ENCODE results near the gene SLC38A9.

DNA sequence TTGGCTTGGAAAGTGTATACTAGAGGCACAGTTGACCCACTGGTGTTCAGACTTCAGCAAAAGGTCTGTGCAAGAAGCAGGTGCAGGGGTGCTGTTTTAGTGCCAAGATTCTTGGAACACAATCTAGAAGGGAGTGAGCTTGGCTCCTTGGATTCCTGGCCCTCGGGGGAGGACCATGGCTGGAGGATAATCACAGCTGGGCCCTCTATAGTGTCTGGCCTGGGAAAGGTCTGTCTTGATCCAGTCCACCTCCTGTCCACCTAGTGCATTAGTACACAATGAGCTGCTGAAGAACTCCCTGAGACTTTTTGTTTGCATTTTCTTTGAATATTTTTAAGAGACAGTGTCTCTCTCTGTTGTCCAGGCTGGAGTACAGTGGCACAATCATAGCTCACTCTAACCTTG, 126.9 kb downstream of the SLC38A9 start:
- TF ChIP-seq POLR2AphosphoS5 (IDR thresholded peaks at IDR 0.05; ENCODE audit: low read depth, low read length) (no peak), TAF1 (IDR thresholded peaks at IDR 0.05; ENCODE audit: low read depth, low read length) (no peak), POLR2A (IDR thresholded peaks at IDR 0.05; ENCODE audit: low read depth, low read length) (no peak), PAX5 (IDR thresholded peaks at IDR 0.05; ENCODE audit: insufficient read depth, low read length, severe bottlenecking) (no peak), POU2F2 (IDR thresholded peaks at IDR 0.05; ENCODE audit: low read depth, low read length) (no peak)
